Prostate gland (tissue), 2 donors: ENCODE data around the gene SLC10A7.

Experiments used
- CTCF ChIP-seq, 4 experiments: fragments of 200-600 bp in 2 of 4; fragments of 450-650 bp in 2 of 4; sonication (generic) in 2 of 4; IDR thresholded peaks; 1 replicate in 3 of 4; 2 replicates in 1 of 4; pipeline ENCODE4 v1.5.1; 2016 to 2019; ENCODE audit warnings: antibody characterized with exemption in 4 of 4, mild to moderate bottlenecking in 2 of 4, moderate library complexity in 2 of 4
- POLR2A ChIP-seq: fragments of 450-650 bp; IDR thresholded peaks from one replicate; pipeline ENCODE4 v1.6.1; 2016; ENCODE audit warnings: antibody characterized with exemption, mild to moderate bottlenecking
- POLR2AphosphoS5 ChIP-seq: sonication (generic); formaldehyde crosslinking; IDR thresholded peaks from one replicate; pipeline ENCODE4 v1.6.1; 2017; ENCODE audit warnings: antibody characterized with exemption

GRCh38 chr4:146486565-146486964 is 35.2 kb downstream of the SLC10A7 start:
- TF ChIP-seq CTCF (IDR thresholded peaks at IDR 0.05) = no peak
- no peak for TF ChIP-seq POLR2A
- no peak for TF ChIP-seq POLR2AphosphoS5
